ENCODE measurements around the gene MATN1. TPM values are rescaled to one million over a fixed set of nuclear protein-coding genes. Genes with fewer than 3 reads are reported as not detected.

The MATN1 gene
- polyA plus RNA-seq, 2 of the 4 experiments (the other 2 are of a cell fraction) = 0.05 to 0.17 TPM

GRCh38 chr1:30679201-30679975 lies 44.0 kb downstream of the MATN1 start:
- POLR2A ChIA-PET = no interaction called here
- H3K4me3 ChIP-seq = no peak overlapping the region
- no peaks in the 10 kb centered on the region for H3K4me1 ChIP-seq
- CTCF ChIA-PET = interaction anchor here (0.7 kb wide), 1 partner anchor 34 kb away, joined by 3 read pairs; no protein-coding TSS in a partner anchor
- no peak for ATAC-seq
- 20% methylated on average over 1 of the region's 2 CpGs for WGBS (ENCODE audit: missing lambda C conversion rate)
- no peak for FAIRE-seq
- no peaks in the 10 kb centered on the region for H3K9me3 ChIP-seq
- DNase-seq (ENCODE audit: low read depth in 1 of 2, low spot score in 1 of 2) = no peak
- H3K4me2 ChIP-seq = no peak overlapping the region
- no peak overlapping the region for H3K27ac ChIP-seq
- no peak for TF ChIP-seq EHMT2 (IDR thresholded peaks at IDR 0.05; ENCODE audit: low read depth)
- TF ChIP-seq MAFK (IDR thresholded peaks at IDR 0.05; ENCODE audit: partially characterized antibody) = no peak
- TF ChIP-seq HOXB5 (CRISPR knock-in tag; IDR thresholded peaks at IDR 0.05) = no peak
- TF ChIP-seq SMC3 (IDR thresholded peaks at IDR 0.05) = no peak
- TF ChIP-seq CBX2 (IDR thresholded peaks at IDR 0.05; ENCODE audit: borderline replicate concordance, low read depth) = no peak
- TF ChIP-seq RAD21 (conservative IDR thresholded peaks at IDR 0.05 in 1 of 2, IDR thresholded peaks at IDR 0.05 in 1 of 2) = no peak
- TF ChIP-seq HDAC2 (IDR thresholded peaks at IDR 0.05) = no peak
- no peak for TF ChIP-seq JUN (IDR thresholded peaks at IDR 0.05)
- no peak for TF ChIP-seq HES2 (IDR thresholded peaks at IDR 0.05)
- TF ChIP-seq, protein P1, sequence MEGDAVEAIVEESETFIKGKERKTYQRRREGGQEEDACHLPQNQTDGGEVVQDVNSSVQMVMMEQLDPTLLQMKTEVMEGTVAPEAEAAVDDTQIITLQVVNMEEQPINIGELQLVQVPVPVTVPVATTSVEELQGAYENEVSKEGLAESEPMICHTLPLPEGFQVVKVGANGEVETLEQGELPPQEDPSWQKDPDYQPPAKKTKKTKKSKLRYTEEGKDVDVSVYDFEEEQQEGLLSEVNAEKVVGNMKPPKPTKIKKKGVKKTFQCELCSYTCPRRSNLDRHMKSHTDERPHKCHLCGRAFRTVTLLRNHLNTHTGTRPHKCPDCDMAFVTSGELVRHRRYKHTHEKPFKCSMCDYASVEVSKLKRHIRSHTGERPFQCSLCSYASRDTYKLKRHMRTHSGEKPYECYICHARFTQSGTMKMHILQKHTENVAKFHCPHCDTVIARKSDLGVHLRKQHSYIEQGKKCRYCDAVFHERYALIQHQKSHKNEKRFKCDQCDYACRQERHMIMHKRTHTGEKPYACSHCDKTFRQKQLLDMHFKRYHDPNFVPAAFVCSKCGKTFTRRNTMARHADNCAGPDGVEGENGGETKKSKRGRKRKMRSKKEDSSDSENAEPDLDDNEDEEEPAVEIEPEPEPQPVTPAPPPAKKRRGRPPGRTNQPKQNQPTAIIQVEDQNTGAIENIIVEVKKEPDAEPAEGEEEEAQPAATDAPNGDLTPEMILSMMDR (IDR thresholded peaks at IDR 0.05) = no peak
- no peak for TF ChIP-seq CHD4 (IDR thresholded peaks at IDR 0.05; ENCODE audit: borderline replicate concordance)
- TF ChIP-seq ZC3H11A (IDR thresholded peaks at IDR 0.05) = no peak
- no peak for TF ChIP-seq RARB (CRISPR knock-in tag; IDR thresholded peaks at IDR 0.05)
- no peak for TF ChIP-seq MAZ (IDR thresholded peaks at IDR 0.05; ENCODE audit: borderline replicate concordance, low read depth, low read length)
- TF ChIP-seq RFX5 (IDR thresholded peaks at IDR 0.05) = no peak
- no peak for TF ChIP-seq EP300 (IDR thresholded peaks at IDR 0.05)
- TF ChIP-seq NPAS2 (CRISPR knock-in tag; IDR thresholded peaks at IDR 0.05; ENCODE audit: borderline replicate concordance) = no peak
- TF ChIP-seq, protein P2, sequence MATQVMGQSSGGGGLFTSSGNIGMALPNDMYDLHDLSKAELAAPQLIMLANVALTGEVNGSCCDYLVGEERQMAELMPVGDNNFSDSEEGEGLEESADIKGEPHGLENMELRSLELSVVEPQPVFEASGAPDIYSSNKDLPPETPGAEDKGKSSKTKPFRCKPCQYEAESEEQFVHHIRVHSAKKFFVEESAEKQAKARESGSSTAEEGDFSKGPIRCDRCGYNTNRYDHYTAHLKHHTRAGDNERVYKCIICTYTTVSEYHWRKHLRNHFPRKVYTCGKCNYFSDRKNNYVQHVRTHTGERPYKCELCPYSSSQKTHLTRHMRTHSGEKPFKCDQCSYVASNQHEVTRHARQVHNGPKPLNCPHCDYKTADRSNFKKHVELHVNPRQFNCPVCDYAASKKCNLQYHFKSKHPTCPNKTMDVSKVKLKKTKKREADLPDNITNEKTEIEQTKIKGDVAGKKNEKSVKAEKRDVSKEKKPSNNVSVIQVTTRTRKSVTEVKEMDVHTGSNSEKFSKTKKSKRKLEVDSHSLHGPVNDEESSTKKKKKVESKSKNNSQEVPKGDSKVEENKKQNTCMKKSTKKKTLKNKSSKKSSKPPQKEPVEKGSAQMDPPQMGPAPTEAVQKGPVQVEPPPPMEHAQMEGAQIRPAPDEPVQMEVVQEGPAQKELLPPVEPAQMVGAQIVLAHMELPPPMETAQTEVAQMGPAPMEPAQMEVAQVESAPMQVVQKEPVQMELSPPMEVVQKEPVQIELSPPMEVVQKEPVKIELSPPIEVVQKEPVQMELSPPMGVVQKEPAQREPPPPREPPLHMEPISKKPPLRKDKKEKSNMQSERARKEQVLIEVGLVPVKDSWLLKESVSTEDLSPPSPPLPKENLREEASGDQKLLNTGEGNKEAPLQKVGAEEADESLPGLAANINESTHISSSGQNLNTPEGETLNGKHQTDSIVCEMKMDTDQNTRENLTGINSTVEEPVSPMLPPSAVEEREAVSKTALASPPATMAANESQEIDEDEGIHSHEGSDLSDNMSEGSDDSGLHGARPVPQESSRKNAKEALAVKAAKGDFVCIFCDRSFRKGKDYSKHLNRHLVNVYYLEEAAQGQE (IDR thresholded peaks at IDR 0.05) = no peak
- TF ChIP-seq GATA3 (IDR thresholded peaks at IDR 0.05; ENCODE audit: borderline replicate concordance) = no peak

GRCh38 chr1:30678209-30678608 lies 45.2 kb downstream of the MATN1 start:
- CTCF ChIA-PET = interaction anchor here (1.6 kb wide), 1 partner anchor 30 kb away, joined by 3 read pairs; no protein-coding TSS in a partner anchor
- Histone ChIP-seq H3K4me1 (no peaks in the 10 kb centered on the region), H3K4me2 (no peak overlapping the region), H3K4me3 (no peak overlapping the region), H3K27ac (no peak overlapping the region; a peak in 1 of 6 replicates), H3K9me3 (peaks cover 9% of the 10 kb centered on the region; the same call in 2 of the 3 replicates)
- DNase-seq (ENCODE audit: low read depth in 1 of 2, low spot score in 1 of 2) (no peak), ATAC-seq (no peak), FAIRE-seq (no peak)
- 43% methylated on average over 2 of the region's 3 CpGs for WGBS (ENCODE audit: missing lambda C conversion rate)
- POLR2A ChIA-PET = no interaction called here
- TF ChIP-seq NPAS2 (CRISPR knock-in tag; IDR thresholded peaks at IDR 0.05; ENCODE audit: borderline replicate concordance) (no peak), KDM1A (IDR thresholded peaks at IDR 0.05; ENCODE audit: low read depth) (no peak), HMGXB4 (CRISPR knock-in tag; IDR thresholded peaks at IDR 0.05; ENCODE audit: borderline replicate concordance) (no peak), NFE2L2 (conservative IDR thresholded peaks at IDR 0.05; ENCODE audit: low read length) (no peak)
- TF ChIP-seq, protein P2 (IDR thresholded peaks at IDR 0.05) = no peak
- TF ChIP-seq, protein P1 (IDR thresholded peaks at IDR 0.05) = no peak
